Neural cell (in vitro differentiated cells): ENCODE results near the gene RRBP1. TPM values are rescaled to one million over a fixed set of nuclear protein-coding genes. Genes with fewer than 3 reads are reported as not detected.

Experiments
- H2AFZ ChIP-seq: fragments of 200-600, 300-800 bp; sonication (generic), shearing (Covaris generic); 2 replicates; pipeline ENCODE4 v1.6.0; 2014; ENCODE audit warnings: low read depth, mild to moderate bottlenecking, antibody characterized with exemption, low read length, moderate library complexity
- H3F3A ChIP-seq: fragments of 200-600 bp; shearing (Covaris generic); 2 replicates; pipeline ENCODE4 v1.6.1; 2016; ENCODE audit warnings: mild to moderate bottlenecking, moderate library complexity, mixed read lengths, antibody characterized with exemption, low read length; ENCODE audit not compliant: insufficient read depth, poor library complexity, severe bottlenecking
- H3K27ac ChIP-seq: fragments of 200-600, 300-800 bp; sonication (generic), shearing (Covaris generic); 2 replicates; pipeline ENCODE4 v1.5.1; 2014; ENCODE audit warnings: mild to moderate bottlenecking, low read length, moderate library complexity
- H3K27me3 ChIP-seq: fragments of 300-800, 200-600 bp; sonication (generic), shearing (Covaris generic); 2 replicates; pipeline ENCODE4 v1.6.0; 2014; ENCODE audit warnings: mild to moderate bottlenecking, low read depth, low read length, moderate library complexity; ENCODE audit not compliant: insufficient read depth
- H3K36me3 ChIP-seq: fragments of 300-800, 200-600 bp; sonication (generic), shearing (Covaris generic); 2 replicates; pipeline ENCODE4 v1.5.1; 2014; ENCODE audit warnings: mild to moderate bottlenecking, antibody characterized with exemption, low read length, moderate library complexity; ENCODE audit not compliant: insufficient read depth
- H3K4me2 ChIP-seq: fragments of 300-800, 200-600 bp; sonication (generic), shearing (Covaris generic); 2 replicates; pipeline ENCODE4 v1.6.0; 2014; ENCODE audit warnings: mild to moderate bottlenecking, low read length
- H3K4me3 ChIP-seq: fragments of 300-800, 200-600 bp; sonication (generic), shearing (Covaris generic); 2 replicates; pipeline ENCODE4 v1.5.1; 2014; ENCODE audit warnings: mild to moderate bottlenecking, low read length, moderate library complexity
- H3K79me2 ChIP-seq: fragments of 200-600 bp; shearing (Covaris generic); replicated peaks from 2 replicates; pipeline ENCODE4 v1.6.0; 2014; ENCODE audit warnings: mild to moderate bottlenecking, low read length, moderate library complexity; ENCODE audit not compliant: insufficient read depth
- H3K9ac ChIP-seq: fragments of 300-800, 200-600 bp; sonication (generic), shearing (Covaris generic); 2 replicates; pipeline ENCODE4 v1.6.1; 2016; ENCODE audit warnings: mild to moderate bottlenecking, low read length, mixed read lengths
- H3K9me2 ChIP-seq: fragments of 200-600 bp; shearing (Covaris generic); 2 replicates; pipeline ENCODE4 v1.6.1; 2016; ENCODE audit warnings: mild to moderate bottlenecking, low read length, mixed read lengths; ENCODE audit not compliant: insufficient read depth
- H3K9me3 ChIP-seq: fragments of 200-600, 300-800 bp; sonication (generic), shearing (Covaris generic); 2 replicates; pipeline ENCODE4 v1.6.1; 2016; ENCODE audit warnings: mild to moderate bottlenecking, mixed run types, low read length, moderate library complexity, mixed read lengths
- H4K20me1 ChIP-seq: fragments of 200-600 bp; shearing (Covaris generic); 2 replicates; pipeline ENCODE4 v1.6.1; 2016; ENCODE audit warnings: mild to moderate bottlenecking, mixed run types; ENCODE audit not compliant: insufficient read depth
- EP300 ChIP-seq: fragments of 450-650 bp; conservative IDR thresholded peaks from 2 replicates; pipeline ENCODE4 v1.6.1; 2014; ENCODE audit warnings: antibody characterized with exemption, mild to moderate bottlenecking, moderate library complexity; ENCODE audit not compliant: poor library complexity, severe bottlenecking
- EZH2 ChIP-seq: fragments of 200-600, 300-800 bp; shearing (Covaris generic), sonication (generic); IDR thresholded peaks from 2 replicates; pipeline ENCODE4 v1.6.1; 2014; ENCODE audit warnings: antibody characterized with exemption, low read length, borderline replicate concordance, mild to moderate bottlenecking; ENCODE audit not compliant: insufficient read depth, poor library complexity, severe bottlenecking
- MXI1 ChIP-seq: fragments of 450-650 bp; conservative IDR thresholded peaks from 2 replicates; pipeline ENCODE4 v1.6.1; 2014; ENCODE audit warnings: antibody characterized with exemption, mild to moderate bottlenecking; ENCODE audit not compliant: poor library complexity, severe bottlenecking
- POLR2AphosphoS5 ChIP-seq: IDR thresholded peaks from 2 replicates; pipeline ENCODE4 v1.6.1; 2012
- RAD21 ChIP-seq: fragments of 450-650 bp; conservative IDR thresholded peaks from 2 replicates; pipeline ENCODE4 v1.6.1; 2014; ENCODE audit warnings: antibody characterized with exemption, mild to moderate bottlenecking, moderate library complexity
- SMC3 ChIP-seq: fragments of 450-650 bp; conservative IDR thresholded peaks from 2 replicates; pipeline ENCODE4 v1.6.1; 2014; ENCODE audit warnings: antibody characterized with exemption, mild to moderate bottlenecking, moderate library complexity; ENCODE audit not compliant: poor library complexity
- TAF1 ChIP-seq: IDR thresholded peaks from 2 replicates; pipeline ENCODE4 v1.6.1; 2012; ENCODE audit warnings: low read depth
- polyA plus RNA-seq: library from polyadenylated mRNA; depleted of rRNA; stranded (reverse); fragments of >200 nt; gene quantifications from 2 replicates; pipeline ENCODE4 v1.2.3, GENCODE V29; 2014
- TF ChIP-seq, protein P1 (sequence below): IDR thresholded peaks from 2 replicates; pipeline ENCODE4 v1.6.1; 2012; ENCODE audit warnings: borderline replicate concordance
- TF ChIP-seq, protein P2 (sequence below): fragments of 450-650 bp; IDR thresholded peaks from 2 replicates; pipeline ENCODE4 v1.5.1; 2014; ENCODE audit warnings: antibody characterized with exemption, mild to moderate bottlenecking, moderate library complexity; ENCODE audit not compliant: poor library complexity, severe bottlenecking

Gene RRBP1
- polyA plus RNA-seq, 1 donor from 2014 or later = 2.2 TPM

DNA sequence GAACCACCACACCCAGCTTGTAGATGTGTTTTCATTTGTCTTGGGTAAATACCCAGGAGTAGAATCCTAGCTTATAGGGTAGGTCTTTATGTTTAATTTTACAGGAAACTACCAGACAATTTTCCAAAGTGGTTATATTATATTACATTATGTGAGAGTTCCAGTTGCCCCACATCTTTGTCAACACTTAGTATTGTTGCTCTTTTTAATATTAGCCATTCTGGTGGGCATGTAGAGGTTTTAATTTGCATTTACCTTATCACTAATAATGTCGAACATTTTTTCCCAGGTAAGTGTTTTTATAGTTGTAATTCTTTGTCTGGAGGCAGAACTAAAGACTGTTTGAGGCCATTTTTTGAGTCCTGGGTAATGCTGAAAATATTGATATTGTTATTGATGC is 14.2 kb upstream of the RRBP1 start:
- Histone ChIP-seq H3K27me3 (no peaks in the 10 kb centered on the region), H3K79me2 (no peaks in the 10 kb centered on the region), H3K9ac (no peak overlapping the region)

DNA sequence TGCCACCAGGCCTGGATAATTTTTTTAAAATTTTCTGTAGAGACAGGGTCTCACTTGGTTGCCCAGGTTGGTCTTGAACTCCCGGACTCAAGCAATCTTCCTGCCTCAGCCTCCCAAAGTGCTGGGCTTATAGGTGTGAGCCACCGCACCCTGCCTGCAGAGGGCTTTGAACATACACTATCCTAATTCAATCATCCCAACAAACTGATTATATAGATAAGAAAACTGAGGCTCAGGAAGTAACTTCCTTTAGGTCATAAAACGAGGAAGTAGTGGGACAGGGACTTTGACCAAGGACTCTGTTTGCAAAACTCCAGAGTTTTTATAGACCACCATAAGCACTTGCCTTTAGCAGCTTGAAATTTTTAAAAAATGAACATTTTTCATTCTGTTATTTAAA is 12.7 kb upstream of the RRBP1 start:
- Histone ChIP-seq H3K27me3 (no peaks in the 10 kb centered on the region), H3K36me3 (no peaks in the 10 kb centered on the region), H3K9me3 (peaks cover 3% of the 10 kb centered on the region), H2AFZ (no peak overlapping the region), H3K4me2 (no peak overlapping the region), H3F3A (no peaks in the 10 kb centered on the region), H3K9me2 (no peaks in the 10 kb centered on the region), H3K27ac (no peak overlapping the region), H4K20me1 (no peaks in the 10 kb centered on the region), H3K9ac (no peak overlapping the region), H3K79me2 (no peaks in the 10 kb centered on the region), H3K4me3 (no peak overlapping the region)
- TF ChIP-seq RAD21 (no peak), EP300 (no peak), EZH2 (no peak), TAF1 (no peak), POLR2AphosphoS5 (no peak)
- TF ChIP-seq, protein P1, sequence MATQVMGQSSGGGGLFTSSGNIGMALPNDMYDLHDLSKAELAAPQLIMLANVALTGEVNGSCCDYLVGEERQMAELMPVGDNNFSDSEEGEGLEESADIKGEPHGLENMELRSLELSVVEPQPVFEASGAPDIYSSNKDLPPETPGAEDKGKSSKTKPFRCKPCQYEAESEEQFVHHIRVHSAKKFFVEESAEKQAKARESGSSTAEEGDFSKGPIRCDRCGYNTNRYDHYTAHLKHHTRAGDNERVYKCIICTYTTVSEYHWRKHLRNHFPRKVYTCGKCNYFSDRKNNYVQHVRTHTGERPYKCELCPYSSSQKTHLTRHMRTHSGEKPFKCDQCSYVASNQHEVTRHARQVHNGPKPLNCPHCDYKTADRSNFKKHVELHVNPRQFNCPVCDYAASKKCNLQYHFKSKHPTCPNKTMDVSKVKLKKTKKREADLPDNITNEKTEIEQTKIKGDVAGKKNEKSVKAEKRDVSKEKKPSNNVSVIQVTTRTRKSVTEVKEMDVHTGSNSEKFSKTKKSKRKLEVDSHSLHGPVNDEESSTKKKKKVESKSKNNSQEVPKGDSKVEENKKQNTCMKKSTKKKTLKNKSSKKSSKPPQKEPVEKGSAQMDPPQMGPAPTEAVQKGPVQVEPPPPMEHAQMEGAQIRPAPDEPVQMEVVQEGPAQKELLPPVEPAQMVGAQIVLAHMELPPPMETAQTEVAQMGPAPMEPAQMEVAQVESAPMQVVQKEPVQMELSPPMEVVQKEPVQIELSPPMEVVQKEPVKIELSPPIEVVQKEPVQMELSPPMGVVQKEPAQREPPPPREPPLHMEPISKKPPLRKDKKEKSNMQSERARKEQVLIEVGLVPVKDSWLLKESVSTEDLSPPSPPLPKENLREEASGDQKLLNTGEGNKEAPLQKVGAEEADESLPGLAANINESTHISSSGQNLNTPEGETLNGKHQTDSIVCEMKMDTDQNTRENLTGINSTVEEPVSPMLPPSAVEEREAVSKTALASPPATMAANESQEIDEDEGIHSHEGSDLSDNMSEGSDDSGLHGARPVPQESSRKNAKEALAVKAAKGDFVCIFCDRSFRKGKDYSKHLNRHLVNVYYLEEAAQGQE = no peak

More for the DNA sequence above, 14.2 kb upstream of the RRBP1 start:
- H4K20me1 ChIP-seq = no peaks in the 10 kb centered on the region
- H3K27ac ChIP-seq = no peak overlapping the region
- H3K4me3 ChIP-seq = no peak overlapping the region
- no peaks in the 10 kb centered on the region for H3K36me3 ChIP-seq
- H3K9me3 ChIP-seq = peaks cover 3% of the 10 kb centered on the region
- H3F3A ChIP-seq = no peaks in the 10 kb centered on the region
- no peak overlapping the region for H2AFZ ChIP-seq
- no peak overlapping the region for H3K4me2 ChIP-seq
- TF ChIP-seq EZH2 (no peak), TAF1 (no peak), EP300 (no peak), MXI1 (no peak), SMC3 (no peak), RAD21 (no peak), POLR2AphosphoS5 (no peak)
- TF ChIP-seq, protein P2, sequence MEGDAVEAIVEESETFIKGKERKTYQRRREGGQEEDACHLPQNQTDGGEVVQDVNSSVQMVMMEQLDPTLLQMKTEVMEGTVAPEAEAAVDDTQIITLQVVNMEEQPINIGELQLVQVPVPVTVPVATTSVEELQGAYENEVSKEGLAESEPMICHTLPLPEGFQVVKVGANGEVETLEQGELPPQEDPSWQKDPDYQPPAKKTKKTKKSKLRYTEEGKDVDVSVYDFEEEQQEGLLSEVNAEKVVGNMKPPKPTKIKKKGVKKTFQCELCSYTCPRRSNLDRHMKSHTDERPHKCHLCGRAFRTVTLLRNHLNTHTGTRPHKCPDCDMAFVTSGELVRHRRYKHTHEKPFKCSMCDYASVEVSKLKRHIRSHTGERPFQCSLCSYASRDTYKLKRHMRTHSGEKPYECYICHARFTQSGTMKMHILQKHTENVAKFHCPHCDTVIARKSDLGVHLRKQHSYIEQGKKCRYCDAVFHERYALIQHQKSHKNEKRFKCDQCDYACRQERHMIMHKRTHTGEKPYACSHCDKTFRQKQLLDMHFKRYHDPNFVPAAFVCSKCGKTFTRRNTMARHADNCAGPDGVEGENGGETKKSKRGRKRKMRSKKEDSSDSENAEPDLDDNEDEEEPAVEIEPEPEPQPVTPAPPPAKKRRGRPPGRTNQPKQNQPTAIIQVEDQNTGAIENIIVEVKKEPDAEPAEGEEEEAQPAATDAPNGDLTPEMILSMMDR = no peak
- TF ChIP-seq, protein P1 = no peak
- H3K9me2 ChIP-seq = no peaks in the 10 kb centered on the region
